GM12892 (cell line): Measurements from ENCODE around the gene FSTL4.

ENCODE experiments used
- DNase-seq: peaks from one replicate; pipeline ENCODE4 v3.0.0; 2011; ENCODE audit not compliant: insufficient read length
- FAIRE-seq: peaks from 2 replicates; lab custom pipeline; 2011; peaks lifted over from hg19 to GRCh38; lab: Jason Lieb, UNC
- POLR2A ChIP-seq: IDR thresholded peaks from 2 replicates; pipeline ENCODE4 v1.6.1; 2011; ENCODE audit warnings: low read depth, low read length, control low read depth
- POLR2AphosphoS5 ChIP-seq: IDR thresholded peaks from 2 replicates; pipeline ENCODE4 v1.6.1; 2011; ENCODE audit warnings: low read depth, low read length, control low read depth
- TAF1 ChIP-seq: IDR thresholded peaks from 2 replicates; pipeline ENCODE4 v1.6.1; 2011; ENCODE audit warnings: low read depth, mild to moderate bottlenecking, control low read depth, low read length, borderline replicate concordance

Gene FSTL4

GRCh38 chr5:133580618-133581017 is 31.7 kb downstream of the FSTL4 start:
- no peak for TF ChIP-seq TAF1
- TF ChIP-seq POLR2AphosphoS5 = no peak
- no peak for TF ChIP-seq POLR2A
- DNase-seq (no peak), FAIRE-seq (no peak)

GRCh38 chr5:133579766-133580165 is 32.6 kb downstream of the FSTL4 start:
- no peak for TF ChIP-seq TAF1
- TF ChIP-seq POLR2AphosphoS5 = no peak
- TF ChIP-seq POLR2A = no peak
- no peak for DNase-seq
- no peak for FAIRE-seq

GRCh38 chr5:133569347-133569746 is 43.0 kb downstream of the FSTL4 start:
- FAIRE-seq = no peak
- TF ChIP-seq POLR2A = no peak
- no peak for TF ChIP-seq TAF1
- no peak for TF ChIP-seq POLR2AphosphoS5

GRCh38 chr5:133565993-133566392 is 46.3 kb downstream of the FSTL4 start:
- FAIRE-seq (peak; percentile 48), DNase-seq (no peak)
- TF ChIP-seq TAF1 = no peak
- no peak for TF ChIP-seq POLR2A

More at GRCh38 chr5:133569347-133569746, 43.0 kb downstream of the FSTL4 start:
- no peak for DNase-seq

GRCh38 chr5:133564921-133565565 is 47.3 kb downstream of the FSTL4 start:
- FAIRE-seq (no peak), DNase-seq (no peak)
- no peak for TF ChIP-seq POLR2AphosphoS5
- TF ChIP-seq TAF1 = no peak
- TF ChIP-seq POLR2A = no peak

GRCh38 chr5:133562554-133562953 is 49.8 kb downstream of the FSTL4 start:
- no peak for FAIRE-seq

GRCh38 chr5:133559960-133560359 is 52.4 kb downstream of the FSTL4 start:
- TF ChIP-seq POLR2AphosphoS5 (no peak), POLR2A (no peak), TAF1 (no peak)
- FAIRE-seq = no peak
- DNase-seq = no peak

More at GRCh38 chr5:133562554-133562953, 49.8 kb downstream of the FSTL4 start:
- TF ChIP-seq TAF1 (no peak), POLR2A (no peak), POLR2AphosphoS5 (no peak)
- DNase-seq = no peak

GRCh38 chr5:133556551-133556950 is 55.8 kb downstream of the FSTL4 start:
- FAIRE-seq = no peak
- TF ChIP-seq POLR2A (no peak), TAF1 (no peak), POLR2AphosphoS5 (no peak)
- no peak for DNase-seq

- no peak for TF ChIP-seq TAF1
- TF ChIP-seq POLR2A = no peak
- no peak for TF ChIP-seq POLR2AphosphoS5
- DNase-seq (no peak), FAIRE-seq (no peak)
These were observed 58.1 kb downstream of the FSTL4 start for GRCh38 chr5:133554279-133554678.

GRCh38 chr5:133552925-133553525 is 59.3 kb downstream of the FSTL4 start:
- DNase-seq = peak; percentile 33
- peak; percentile 58 for FAIRE-seq
- no peak for TF ChIP-seq POLR2AphosphoS5
- no peak for TF ChIP-seq TAF1
- TF ChIP-seq POLR2A = no peak

GRCh38 chr5:133546500-133546899 is 65.8 kb downstream of the FSTL4 start:
- TF ChIP-seq POLR2A (no peak), TAF1 (no peak), POLR2AphosphoS5 (no peak)
- no peak for FAIRE-seq
- no peak for DNase-seq

GRCh38 chr5:133544346-133544745 is 68.0 kb downstream of the FSTL4 start:
- TF ChIP-seq POLR2AphosphoS5 = no peak
- TF ChIP-seq POLR2A = no peak
- no peak for TF ChIP-seq TAF1
- FAIRE-seq (no peak), DNase-seq (no peak)

GRCh38 chr5:133539818-133540217 is 72.5 kb downstream of the FSTL4 start:
- DNase-seq = no peak
- FAIRE-seq = no peak
- TF ChIP-seq POLR2AphosphoS5 = no peak
- TF ChIP-seq POLR2A = no peak
